ENCODE data around the gene CCL19. TPM values are rescaled to one million over a fixed set of nuclear protein-coding genes. Genes with fewer than 3 reads are reported as not detected.

The CCL19 gene
- total and polyA plus RNA-seq, 2 donors (not counting 3 experiments of a cell fraction or from before 2014, with no cell fraction given) = not detected

GRCh38 chr9:34664281-34665066 lies 26.6 kb downstream of the CCL19 start:
- intact Hi-C loops (cut with micrococcal nuclease) = loop anchor here (1.0 to 2.0 kb wide), 4 partner anchors 11 to 52 kb away; partner anchors contain the start of genes IL11RA, RPP25L and SIGMAR1
- no peak overlapping the region for H3K27ac ChIP-seq (ENCODE audit: insufficient read depth, low read depth, low read length)
- peak; percentile 80 for DNase-seq (ENCODE audit: low read depth, low spot score)
- no peaks in the 10 kb centered on the region for H3K27me3 ChIP-seq (ENCODE audit: control insufficient read depth in 2 of 2, insufficient read depth in 2 of 2, low read length in 2 of 2)
- H3K9me3 ChIP-seq (replicated peaks; ENCODE audit: control insufficient read depth, insufficient read depth, low read length) = no peaks in the 10 kb centered on the region
- CTCF ChIA-PET = interaction anchor here (1.0 to 2.3 kb wide), 14 partner anchors 8 to 235 kb away, joined by 3 to 15 read pairs (median 6); partner anchors contain the start of genes GALT, IL11RA, RPP25L and SIGMAR1
- H3K4me3 ChIP-seq (replicated peaks in 1 of 3; ENCODE audit: insufficient read depth in 1 of 3, low read depth in 1 of 3, low read length in 3 of 3) = peak overlapping the region; percentile 17 to 49 (median 24)
- no peaks in the 10 kb centered on the region for H3K9me1 ChIP-seq (replicated peaks; ENCODE audit: control insufficient read depth, extremely low read depth, insufficient read depth, low read length)
- peaks cover 5% of the 10 kb centered on the region for H3K4me1 ChIP-seq (ENCODE audit: control insufficient read depth, extremely low read depth, insufficient read depth, low read length)
- peak; percentile 93 for FAIRE-seq
- peak overlapping the region; percentile 94 for H2AFZ ChIP-seq (ENCODE audit: low read depth, low read length)
- peak; percentile 90 to 95 for TF ChIP-seq CTCF (IDR thresholded peaks at IDR 0.05; ENCODE audit: extremely low read depth in 1 of 2, insufficient read depth in 1 of 2, low read depth in 1 of 2, low read length in 2 of 2)
- TF ChIP-seq EZH2 (IDR thresholded peaks at IDR 0.05; ENCODE audit: borderline replicate concordance, low read depth, low read length, severe bottlenecking) = no peak
- POLR2A ChIA-PET = interaction anchor here (1.2 kb wide), 1 partner anchor 17 kb away, joined by 7 read pairs; the partner anchor contains the start of gene GALT
- no TSS peak for BruUV-seq (replicated peaks)
- H3K9ac ChIP-seq (replicated peaks; ENCODE audit: extremely low read depth, insufficient read depth, low read length) = no peak overlapping the region
- no peaks in the 10 kb centered on the region for H3K36me3 ChIP-seq (ENCODE audit: control insufficient read depth in 2 of 2, extremely low read depth in 1 of 2, insufficient read depth in 2 of 2, low read length in 2 of 2)
- H3K79me2 ChIP-seq (ENCODE audit: control insufficient read depth, insufficient read depth, low read length) = no peaks in the 10 kb centered on the region
- H4K20me1 ChIP-seq (replicated peaks; ENCODE audit: control insufficient read depth, extremely low read depth, insufficient read depth, low read length) = no peaks in the 10 kb centered on the region
- peak overlapping the region; percentile 63 for H3K4me2 ChIP-seq (ENCODE audit: insufficient read depth, low read length)
- dilution Hi-C loops (cut with MboI; ENCODE audit: extremely low pct_ligation_motif_present, low sequenced_read_pairs) = no loop called here

DNA sequence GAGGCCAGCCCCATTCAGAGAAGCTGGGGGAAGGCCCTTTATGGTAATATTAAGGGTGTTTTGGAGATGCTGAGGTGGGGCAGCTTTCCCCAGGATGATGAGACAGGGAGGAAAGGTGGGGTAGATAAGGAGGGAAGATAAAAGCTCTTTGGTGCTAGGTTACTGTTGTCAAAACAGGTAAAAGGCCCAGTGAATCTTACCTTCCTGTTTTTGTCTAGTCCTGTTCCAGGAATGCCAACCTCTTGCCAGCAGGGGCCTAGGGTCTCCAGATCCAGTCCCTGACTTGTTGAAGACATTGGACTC lies 27.8 kb downstream of the CCL19 start:
- H4K20me1 ChIP-seq (replicated peaks; ENCODE audit: control insufficient read depth, extremely low read depth, insufficient read depth, low read length) = no peaks in the 10 kb centered on the region
- H3K27ac ChIP-seq (ENCODE audit: insufficient read depth, low read depth, low read length) = no peak overlapping the region
- dilution Hi-C loops (cut with MboI; ENCODE audit: extremely low pct_ligation_motif_present, low sequenced_read_pairs) (no loop called here), intact Hi-C loops (cut with micrococcal nuclease) (no loop called here)
- H3K9me1 ChIP-seq (replicated peaks; ENCODE audit: control insufficient read depth, extremely low read depth, insufficient read depth, low read length) = no peaks in the 10 kb centered on the region
- no peak overlapping the region for H3K9ac ChIP-seq (replicated peaks; ENCODE audit: extremely low read depth, insufficient read depth, low read length)
- H3K27me3 ChIP-seq (ENCODE audit: control insufficient read depth in 2 of 2, insufficient read depth in 2 of 2, low read length in 2 of 2) = no peaks in the 10 kb centered on the region
- H3K36me3 ChIP-seq (ENCODE audit: control insufficient read depth in 2 of 2, extremely low read depth in 1 of 2, insufficient read depth in 2 of 2, low read length in 2 of 2) = no peaks in the 10 kb centered on the region
- ChIA-PET CTCF (interaction anchor here (1.5 to 2.3 kb wide), 3 partner anchors 12 to 39 kb away, joined by 6 to 9 read pairs (median 8); partner anchors contain the start of genes GALT and IL11RA), POLR2A (no interaction called here)
- no peak overlapping the region for H3K4me3 ChIP-seq (replicated peaks in 1 of 3; ENCODE audit: insufficient read depth in 1 of 3, low read depth in 1 of 3, low read length in 3 of 3)
- FAIRE-seq = no peak
- peaks cover 5% of the 10 kb centered on the region for H3K4me1 ChIP-seq (ENCODE audit: control insufficient read depth, extremely low read depth, insufficient read depth, low read length)
- no peak overlapping the region for H3K4me2 ChIP-seq (ENCODE audit: insufficient read depth, low read length)
- H3K79me2 ChIP-seq (ENCODE audit: control insufficient read depth, insufficient read depth, low read length) = no peaks in the 10 kb centered on the region
- no peak for TF ChIP-seq POLR2A (IDR thresholded peaks at IDR 0.05; ENCODE audit: low read depth, low read length)
- H2AFZ ChIP-seq (ENCODE audit: low read depth, low read length) = no peak overlapping the region
- H3K9me3 ChIP-seq (replicated peaks; ENCODE audit: control insufficient read depth, insufficient read depth, low read length) = no peaks in the 10 kb centered on the region
- BruUV-seq (replicated peaks) = no TSS peak
- DNase-seq (ENCODE audit: low read depth, low spot score) = no peak

All from endothelial cell of umbilical vein (primary cell).